Femur (tissue), 1 donor: Measurements from ENCODE around the gene LRRC8D.

Experiments used
- DNase-seq: peaks from one replicate; pipeline ENCODE4 v3.0.0-alpha.2; 2017

LRRC8D gene

GRCh38 chr1:89872567-89872966 lies 51.7 kb downstream of the LRRC8D start:
- no peak for DNase-seq

GRCh38 chr1:89873288-89873687 lies 52.5 kb downstream of the LRRC8D start:
- DNase-seq: no peak

- DNase-seq: no peak
Measured at GRCh38 chr1:89873770-89874169, 52.9 kb downstream of the LRRC8D start.

DNA sequence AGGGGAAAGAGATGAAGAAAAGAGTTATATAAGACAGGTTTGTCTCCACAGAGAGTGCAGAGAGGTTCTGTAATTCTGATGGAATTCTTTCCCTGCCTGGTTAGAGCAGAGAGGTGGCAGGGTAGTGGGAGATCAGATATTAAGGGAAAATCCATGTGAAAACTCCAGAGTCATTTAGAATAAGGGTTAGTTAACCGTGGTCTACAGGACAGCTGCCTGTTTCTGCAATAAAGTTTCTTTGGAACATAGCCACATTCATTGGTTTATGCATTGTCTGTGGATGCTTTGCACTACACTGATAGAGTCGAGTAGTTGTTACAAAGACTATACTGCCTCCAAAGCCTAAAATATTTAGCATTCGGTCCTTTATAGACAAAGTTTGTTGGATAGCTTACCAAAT lies 55.6 kb downstream of the LRRC8D start:
- DNase-seq: no peak

- no peak for DNase-seq
Measured at GRCh38 chr1:89877756-89878155, 56.9 kb downstream of the LRRC8D start.

GRCh38 chr1:89878256-89878655 lies 57.4 kb downstream of the LRRC8D start:
- DNase-seq: no peak

GRCh38 chr1:89880679-89881078 lies 59.8 kb downstream of the LRRC8D start:
- DNase-seq: no peak

GRCh38 chr1:89881415-89882058 lies 60.7 kb downstream of the LRRC8D start:
- DNase-seq: no peak

DNA sequence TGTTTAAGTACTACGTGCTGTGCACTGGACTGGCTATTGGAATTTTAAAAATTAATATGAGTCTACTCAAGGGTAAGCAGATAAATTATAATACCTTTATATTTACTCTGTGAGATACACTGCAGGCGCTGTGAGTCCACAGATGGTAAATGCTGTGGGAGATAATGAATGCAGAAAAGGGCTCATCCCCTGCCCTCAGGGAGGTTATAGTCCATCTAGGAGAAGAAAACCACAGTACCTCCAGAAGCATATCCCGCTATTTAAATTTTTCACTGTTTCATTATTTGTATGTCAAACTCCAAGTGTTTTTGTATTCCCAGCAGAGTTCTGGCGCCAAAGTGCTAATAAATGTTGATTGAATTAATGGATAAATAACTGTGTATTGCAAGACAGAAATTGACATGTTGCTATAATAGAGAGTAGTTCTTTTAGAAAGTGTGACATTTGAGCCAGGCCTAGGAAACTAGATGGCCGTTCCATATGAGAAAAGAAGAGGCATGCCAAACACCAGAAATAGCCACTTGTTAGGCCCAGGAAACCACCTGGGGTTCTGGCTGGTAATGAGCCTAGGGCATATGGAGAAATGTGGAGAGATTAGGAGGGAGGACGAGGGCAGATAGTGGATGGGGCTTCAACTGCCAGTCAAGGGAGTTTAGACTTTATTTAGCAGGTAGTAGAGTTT lies 61.7 kb downstream of the LRRC8D start:
- DNase-seq: no peak

GRCh38 chr1:89883030-89883379 lies 62.2 kb downstream of the LRRC8D start:
- DNase-seq: no peak

DNA sequence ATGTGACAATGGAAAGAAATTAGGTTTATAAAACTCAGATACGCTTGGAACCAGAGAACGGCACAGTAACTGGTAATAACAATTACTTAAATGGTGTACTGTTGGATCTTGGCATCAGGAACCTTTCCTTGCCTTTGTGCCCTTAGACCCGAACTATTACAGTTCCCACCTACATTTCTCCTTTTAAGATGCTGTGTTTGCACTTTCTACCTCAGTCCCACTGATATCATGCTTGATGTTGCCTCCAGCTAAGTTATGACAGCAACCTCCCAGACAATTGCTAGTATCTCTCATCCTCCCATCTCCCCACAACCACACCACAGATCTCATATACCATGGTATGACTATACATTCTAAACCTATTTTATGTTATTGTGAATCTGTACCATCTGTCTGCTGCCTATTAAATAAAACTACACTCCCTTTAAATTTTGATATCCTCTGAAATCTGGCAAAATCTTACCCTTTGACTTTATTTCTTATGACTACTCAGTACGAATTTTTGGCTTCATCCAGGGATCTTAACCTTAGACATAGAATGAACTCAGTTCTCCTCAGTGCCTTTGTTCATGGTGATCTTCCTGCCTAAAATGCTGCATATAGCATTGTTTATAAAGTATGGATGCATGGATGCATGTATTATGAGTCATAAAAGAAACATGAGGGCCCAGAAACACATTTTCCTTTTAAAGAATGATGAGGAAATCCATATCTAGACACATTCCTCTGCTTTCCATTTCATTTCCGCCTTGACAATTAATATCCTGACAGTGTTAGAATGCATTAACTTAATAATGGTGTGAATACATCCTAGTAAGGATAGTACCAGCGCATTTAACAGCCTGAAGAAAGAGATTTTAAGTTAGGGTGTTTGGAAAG lies 64.1 kb downstream of the LRRC8D start:
- DNase-seq: no peak

DNA sequence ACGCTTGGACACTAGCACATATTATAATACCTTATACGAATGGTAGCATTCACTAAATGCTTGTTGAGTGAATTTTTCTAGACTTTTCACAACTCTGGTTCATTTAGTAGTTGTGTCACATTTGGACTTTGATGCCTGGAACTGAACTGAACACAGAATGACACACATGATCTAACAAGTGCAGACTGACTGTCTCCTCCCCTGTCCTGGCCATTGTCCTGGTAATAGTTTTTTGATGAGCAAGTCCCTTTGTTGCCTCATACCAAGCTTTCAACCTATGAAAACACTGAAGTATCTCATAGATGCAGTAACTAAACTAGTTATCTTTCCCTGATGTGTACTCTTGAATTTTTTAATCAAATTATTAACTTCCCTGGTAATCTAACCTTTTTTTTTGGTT lies 66.4 kb downstream of the LRRC8D start:
- no peak for DNase-seq

- DNase-seq: no peak
Measured at GRCh38 chr1:89887713-89888112, 66.9 kb downstream of the LRRC8D start.

DNA sequence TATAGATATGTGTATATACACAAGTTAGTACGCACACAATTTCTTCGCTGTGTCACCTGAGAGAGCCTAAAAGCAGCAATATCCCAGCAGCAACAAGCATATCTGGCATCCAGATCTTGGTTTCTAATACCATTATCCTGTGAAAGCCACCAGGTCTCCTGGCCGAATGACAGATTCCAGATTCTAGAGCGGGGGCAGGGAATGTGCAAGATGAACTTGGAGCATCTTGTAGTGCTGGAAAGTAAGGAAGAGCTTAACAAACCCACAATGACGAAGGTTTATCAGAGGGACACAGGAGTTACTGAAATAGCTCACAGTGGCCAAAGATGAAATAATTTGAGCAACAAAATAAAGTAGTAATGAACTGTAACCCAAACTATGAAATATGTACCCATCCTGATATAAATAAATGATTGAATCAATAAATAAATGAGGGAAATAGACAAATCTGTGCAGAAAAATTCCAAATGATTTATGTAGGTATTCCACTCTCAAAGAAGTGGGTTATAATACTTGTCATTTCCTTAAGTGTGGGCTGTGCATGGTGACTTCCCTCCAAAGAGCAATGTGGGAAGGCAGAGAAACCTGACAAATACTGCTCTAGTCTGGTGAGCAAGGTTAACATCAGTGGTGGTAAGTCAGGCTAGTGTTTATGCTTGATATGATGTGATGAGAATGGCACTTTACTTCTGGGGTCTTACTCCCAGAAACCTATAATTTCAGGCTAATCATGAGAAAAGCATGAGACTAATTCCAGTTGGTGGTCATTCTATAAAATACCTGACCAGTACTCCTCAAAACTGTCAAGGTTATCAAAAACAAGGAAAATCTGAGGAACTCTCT lies 67.9 kb downstream of the LRRC8D start:
- DNase-seq: no peak

DNA sequence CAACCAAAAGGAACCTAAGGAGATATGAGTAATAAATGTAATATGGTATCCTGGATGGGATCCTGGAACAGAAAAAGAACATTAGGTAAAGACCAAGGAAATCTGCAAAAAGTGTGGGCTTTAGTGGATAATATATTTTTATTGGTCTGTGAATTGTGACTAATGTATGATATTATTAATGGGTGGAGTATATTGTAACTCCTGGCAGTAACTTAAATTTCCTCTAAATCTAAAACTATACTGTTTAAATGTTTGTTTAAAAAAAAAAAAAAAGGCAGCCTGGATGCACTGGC lies 68.4 kb downstream of the LRRC8D start:
- DNase-seq: no peak

DNA sequence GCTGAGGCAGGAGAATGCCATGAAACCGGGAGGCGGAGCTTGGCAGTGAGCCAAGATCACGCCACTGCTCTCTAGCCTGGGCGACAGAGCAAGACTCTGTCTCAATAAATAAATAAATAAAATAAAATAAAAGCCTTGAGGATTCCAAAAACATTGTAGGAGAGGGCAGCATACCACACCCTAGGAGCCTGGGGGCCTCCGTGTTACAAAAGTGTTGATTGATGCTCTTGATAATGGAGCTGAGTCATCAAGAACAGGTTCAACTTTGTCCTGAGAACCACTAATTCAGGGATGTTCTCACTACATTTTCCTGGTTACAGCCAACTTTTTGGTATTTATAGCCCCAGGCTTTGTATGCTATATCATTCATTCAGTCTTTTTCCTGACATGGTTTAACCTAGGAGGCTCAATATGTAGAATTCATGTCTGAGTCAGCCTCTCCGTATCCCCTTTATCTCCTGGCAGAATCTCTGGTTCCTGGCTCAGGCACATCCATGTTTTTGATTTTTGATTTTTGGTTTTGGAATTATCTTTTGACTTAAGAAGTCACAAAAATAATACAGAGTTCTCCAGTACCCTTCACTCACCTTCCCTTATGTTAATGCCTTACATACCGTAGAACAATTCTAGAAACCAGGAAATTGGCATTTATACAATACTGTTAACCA lies 69.4 kb downstream of the LRRC8D start:
- no peak for DNase-seq

- no peak for DNase-seq
Measured at GRCh38 chr1:89892816-89893215, 72.0 kb downstream of the LRRC8D start.

- no peak for DNase-seq
Measured at GRCh38 chr1:89894210-89895201, 73.7 kb downstream of the LRRC8D start.

DNA sequence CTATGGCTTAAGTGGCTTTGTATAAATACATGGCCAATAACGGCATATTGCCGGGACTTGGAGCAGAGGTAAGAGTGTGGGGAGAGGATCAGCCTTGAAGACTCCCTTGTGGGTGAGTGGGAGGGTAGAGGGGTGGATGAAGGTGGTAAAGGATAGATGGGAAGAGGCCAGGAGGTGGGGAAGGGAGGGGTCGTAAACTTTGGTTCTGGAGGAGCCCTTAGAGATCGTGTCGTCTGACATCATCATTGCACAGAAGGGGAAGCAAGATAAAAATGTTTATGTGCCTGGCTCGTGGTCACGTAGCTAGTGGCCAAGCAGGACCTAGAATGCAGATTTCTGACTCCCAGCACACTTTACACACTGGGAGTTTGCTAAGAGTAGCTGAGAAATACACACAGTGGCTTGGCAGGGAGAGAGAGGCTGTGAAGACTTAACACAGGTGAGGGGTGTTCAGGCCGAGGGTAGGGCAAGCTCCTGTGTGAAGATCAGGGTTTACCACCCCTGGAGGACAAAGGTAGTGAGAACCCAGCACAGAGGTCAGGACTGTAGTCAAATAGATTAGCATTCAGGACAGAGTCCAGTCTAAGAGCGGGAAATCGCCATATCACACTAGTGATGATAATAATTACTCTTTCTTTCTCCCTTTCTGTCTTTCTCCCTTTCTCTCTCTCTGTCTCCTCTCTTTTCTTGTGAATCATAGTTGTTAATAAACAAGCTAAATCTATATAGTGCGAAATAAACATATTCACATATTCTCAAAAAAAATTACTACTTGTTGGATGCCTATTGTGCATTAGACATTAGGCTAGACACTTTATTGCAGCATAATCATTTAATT lies 75.5 kb downstream of the LRRC8D start:
- DNase-seq: no peak

GRCh38 chr1:89897347-89898133 lies 76.7 kb downstream of the LRRC8D start:
- DNase-seq: no peak
